Stimulated activated naive CD8-positive, alpha-beta T cell treated with anti-CD3 and anti-CD28 coated beads, Interleukin-15, Interleukin-2, amounts not matched to agents 100 U/mL and 50 U/mL, for 24 hours (primary cell): ENCODE results near the gene CLASP1.
"Not testable (repeated sequence)": the region's sequence is repeated elsewhere in the genome, so short reads cannot be mapped to it uniquely, and the experiment has no call there.

Experiments used
- ATAC-seq: fragments of 150-1000 bp; cut with Tn5 transposase; one replicate; pipeline ENCODE4 v1.10.0; 2021
- DNase-seq: peaks from one replicate; pipeline ENCODE4 v3.0.0; 2021

Gene CLASP1

DNA sequence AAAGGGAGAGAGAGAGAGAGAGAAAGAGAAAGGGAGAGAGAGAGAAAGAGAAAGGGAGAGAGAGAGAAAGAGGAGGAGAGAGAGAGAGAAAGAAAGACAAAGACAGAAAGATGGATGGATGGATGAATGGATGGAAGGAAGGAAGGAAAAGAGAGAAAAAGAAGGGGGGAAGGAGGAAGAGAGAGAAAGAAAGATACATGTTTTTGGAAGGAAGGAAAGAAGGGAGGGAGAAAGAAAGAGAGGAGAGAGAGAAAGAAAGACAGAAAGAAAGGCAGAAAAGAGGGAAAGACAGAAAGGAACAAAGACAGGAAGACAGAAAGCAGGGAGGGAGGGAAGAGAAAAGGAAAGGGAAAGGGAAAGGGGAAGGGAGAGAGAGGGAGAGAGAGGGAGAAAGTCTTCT lies 67.0 kb downstream of the CLASP1 start:
- no peak for DNase-seq
- no peak for ATAC-seq

- ATAC-seq (no peak), DNase-seq (no peak)
Measured at GRCh38 chr2:121579309-121579708, 70.0 kb downstream of the CLASP1 start.

DNA sequence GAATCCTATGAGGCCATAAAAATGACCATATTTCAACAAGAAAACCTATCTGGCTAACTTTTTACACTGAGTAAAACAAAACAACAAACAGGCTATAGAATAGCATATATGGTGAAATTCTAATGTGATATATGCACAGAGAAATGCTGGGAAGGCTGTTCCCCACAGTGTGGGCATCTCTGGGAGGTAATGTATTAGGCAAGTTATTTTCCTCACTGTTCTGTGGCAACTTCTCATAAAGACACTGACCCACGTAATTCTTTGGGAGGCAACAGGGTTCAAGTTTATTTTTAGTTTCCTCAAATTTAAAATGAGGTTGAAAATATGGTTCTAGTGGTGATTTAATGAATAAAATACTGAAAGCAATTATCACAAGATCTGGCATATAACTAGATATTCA lies 71.9 kb downstream of the CLASP1 start:
- ATAC-seq (no peak), DNase-seq (no peak)

- no peak for ATAC-seq
- no peak for DNase-seq
Measured at GRCh38 chr2:121576263-121576662, 73.0 kb downstream of the CLASP1 start.

GRCh38 chr2:121575800-121576199 lies 73.5 kb downstream of the CLASP1 start:
- ATAC-seq: no peak

DNA sequence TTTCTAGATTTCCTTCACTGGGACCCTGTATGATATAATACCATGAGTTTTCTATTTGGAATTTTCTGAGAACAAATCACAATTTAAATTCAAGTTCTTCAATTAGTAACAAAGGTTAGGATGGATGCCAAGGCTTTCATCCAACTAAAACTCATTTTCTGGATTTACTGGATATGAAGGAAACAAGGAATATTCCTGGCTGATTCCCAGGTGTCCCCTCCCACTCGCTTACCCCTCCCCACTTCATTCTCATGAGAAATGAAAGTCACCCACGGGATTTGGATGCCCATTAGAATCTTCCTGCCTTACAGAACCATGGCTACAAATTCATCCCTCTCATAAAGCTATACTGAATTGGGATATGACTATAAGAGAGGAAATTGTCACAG lies 78.6 kb downstream of the CLASP1 start:
- DNase-seq (no peak), ATAC-seq (no peak)

More at GRCh38 chr2:121575800-121576199, 73.5 kb downstream of the CLASP1 start:
- no peak for DNase-seq

DNA sequence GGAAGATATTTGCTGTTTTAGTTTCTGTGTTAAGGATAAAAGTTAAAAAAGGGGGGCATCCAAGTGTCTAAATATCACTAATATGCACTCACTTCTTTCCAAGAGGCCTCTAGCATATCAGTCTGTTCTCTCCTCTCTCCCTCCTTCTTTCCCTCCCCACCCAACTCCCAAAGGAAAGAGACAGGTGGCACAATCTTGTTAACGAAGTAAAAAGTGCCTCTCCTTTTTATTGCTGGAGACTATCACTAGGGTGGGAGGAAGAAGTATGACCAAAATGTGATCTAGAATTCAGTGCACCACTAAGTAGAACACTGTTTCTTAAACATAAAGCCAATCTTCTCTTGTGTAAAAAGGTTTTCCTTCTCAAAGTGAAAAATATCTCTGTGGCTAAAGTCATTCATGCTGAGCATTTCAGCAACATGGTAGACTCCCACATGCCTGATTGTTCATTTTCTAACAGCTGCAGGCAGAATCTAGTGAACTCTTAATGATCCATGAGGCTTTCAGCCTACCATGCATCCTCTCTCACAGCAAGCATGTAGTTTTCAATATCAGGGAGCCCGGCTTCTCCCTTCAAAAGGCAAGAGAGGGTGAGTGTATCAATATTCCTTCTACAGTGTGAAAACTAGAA lies 79.1 kb downstream of the CLASP1 start:
- ATAC-seq (no peak), DNase-seq (no peak)

GRCh38 chr2:121567957-121568409 lies 81.3 kb downstream of the CLASP1 start:
- ATAC-seq (no peak), DNase-seq (no peak)

- DNase-seq (no peak), ATAC-seq (no peak)
Measured at GRCh38 chr2:121567452-121567851, 81.8 kb downstream of the CLASP1 start.

GRCh38 chr2:121565389-121566250 lies 83.6 kb downstream of the CLASP1 start:
- ATAC-seq: no peak

GRCh38 chr2:121564905-121565304 lies 84.4 kb downstream of the CLASP1 start:
- DNase-seq (no peak), ATAC-seq (peak; percentile 65)

More at GRCh38 chr2:121565389-121566250, 83.6 kb downstream of the CLASP1 start:
- DNase-seq: no peak

DNA sequence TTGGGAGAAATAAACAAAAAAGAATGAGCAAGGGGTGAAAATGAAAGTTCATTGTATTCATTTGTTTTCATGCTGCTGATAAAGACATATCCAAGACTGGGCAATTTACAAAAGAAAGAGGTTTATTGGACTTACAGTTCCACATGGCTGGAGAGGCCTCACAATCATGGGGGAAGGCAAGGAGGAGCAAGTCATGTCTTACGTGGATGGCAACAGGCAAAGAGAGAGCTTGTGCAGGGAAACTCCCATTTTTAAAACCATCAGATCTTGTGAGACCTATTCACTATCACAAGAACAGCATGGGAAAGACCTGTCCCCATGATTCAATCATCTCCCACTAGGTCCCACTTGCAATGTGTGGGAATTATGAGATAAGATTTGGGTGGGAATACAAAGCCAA lies 85.5 kb downstream of the CLASP1 start:
- not testable (repeated sequence) for ATAC-seq, DNase-seq

- DNase-seq (no peak), ATAC-seq (no peak)
Measured at GRCh38 chr2:121562269-121563176, 86.7 kb downstream of the CLASP1 start.

DNA sequence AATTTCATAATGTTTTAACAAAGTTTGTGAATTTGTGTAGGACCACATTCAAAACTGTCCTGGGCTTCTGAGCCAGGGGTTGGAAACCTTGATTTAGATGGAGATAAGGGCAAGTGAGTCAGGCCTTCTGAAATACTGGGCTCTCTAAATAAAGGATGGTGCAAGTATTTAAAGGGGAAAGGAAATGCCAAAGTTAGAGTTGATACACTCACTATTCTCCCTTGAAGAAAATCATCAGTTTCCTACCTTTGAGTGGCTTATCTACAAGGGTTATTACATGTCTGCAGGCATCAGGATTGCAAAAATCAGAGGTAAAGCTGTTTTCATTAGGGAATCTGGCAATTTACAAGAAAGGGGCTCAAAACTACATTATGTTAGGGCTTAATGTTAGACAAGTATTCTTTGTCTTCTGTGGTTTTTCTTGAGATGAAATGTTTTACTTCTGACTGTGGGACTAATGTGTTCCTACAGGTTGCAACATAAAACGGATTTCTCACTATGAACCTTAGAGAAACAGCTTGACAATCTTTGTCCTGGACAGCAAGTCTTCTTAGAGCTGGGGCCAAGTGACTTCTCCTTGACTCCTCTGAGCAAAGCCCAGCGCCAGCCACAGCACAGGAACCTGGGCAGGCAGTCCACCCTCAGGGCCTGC lies 87.5 kb downstream of the CLASP1 start:
- DNase-seq (no peak), ATAC-seq (peak; percentile 69)

- no peak for ATAC-seq
- DNase-seq: no peak
Measured at GRCh38 chr2:121558329-121558728, 90.9 kb downstream of the CLASP1 start.

GRCh38 chr2:121555008-121555407 lies 94.3 kb downstream of the CLASP1 start:
- ATAC-seq: no peak
- no peak for DNase-seq

- ATAC-seq, DNase-seq: not testable (repeated sequence)
Measured at GRCh38 chr2:121552477-121553180, 96.6 kb downstream of the CLASP1 start.

GRCh38 chr2:121550669-121551068 lies 98.6 kb downstream of the CLASP1 start:
- no peak for DNase-seq
- no peak for ATAC-seq

- no peak for DNase-seq
- no peak for ATAC-seq
Measured at GRCh38 chr2:121547646-121548045, 101.6 kb downstream of the CLASP1 start.

DNA sequence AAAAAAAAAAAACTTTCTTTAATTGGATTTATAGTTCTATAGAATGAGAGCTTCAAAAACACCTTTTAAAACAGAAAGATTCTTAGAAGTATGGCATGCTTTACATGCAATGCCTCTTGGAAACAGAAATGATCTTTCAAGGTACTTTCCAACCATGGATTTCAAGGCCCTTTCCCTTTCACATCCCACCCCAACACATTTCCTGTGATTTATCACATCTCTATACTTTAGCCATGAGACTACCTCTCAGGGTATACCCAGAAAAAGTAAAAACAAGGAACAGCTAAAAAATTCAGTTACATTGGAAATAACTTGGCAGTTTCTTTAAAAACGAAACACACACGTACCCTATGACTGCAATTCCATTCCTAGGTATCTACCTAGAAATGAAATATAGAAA lies 103.3 kb downstream of the CLASP1 start:
- ATAC-seq (no peak), DNase-seq (no peak)

DNA sequence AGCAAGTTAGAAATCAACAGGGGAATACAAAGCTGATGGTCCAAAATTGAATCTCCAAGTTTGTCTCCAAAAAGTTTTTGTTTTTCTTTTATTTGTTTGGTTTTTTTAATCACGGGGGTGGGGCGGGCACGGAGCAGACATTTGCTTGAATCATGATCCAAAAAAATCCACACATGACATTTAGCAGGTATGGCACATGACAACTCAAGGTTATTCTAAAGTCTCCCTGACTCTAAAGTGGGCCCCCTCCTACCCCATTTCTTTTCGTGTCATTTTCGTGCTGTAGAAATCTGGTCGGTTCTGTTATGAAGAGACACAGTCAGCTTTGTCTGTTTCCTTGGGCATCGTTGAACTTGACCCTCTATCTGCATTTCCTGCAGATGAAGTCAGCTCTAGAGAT lies 104.0 kb downstream of the CLASP1 start:
- DNase-seq (no peak), ATAC-seq (no peak)
